ENCODE data around the gene MTMR10. TPM values are rescaled to one million over a fixed set of nuclear protein-coding genes. Genes with fewer than 3 reads are reported as not detected.

MTMR10 gene
- polyA plus RNA-seq, 1 of the 3 experiments (the other 2 are of a cell fraction), result 6.4 TPM

DNA sequence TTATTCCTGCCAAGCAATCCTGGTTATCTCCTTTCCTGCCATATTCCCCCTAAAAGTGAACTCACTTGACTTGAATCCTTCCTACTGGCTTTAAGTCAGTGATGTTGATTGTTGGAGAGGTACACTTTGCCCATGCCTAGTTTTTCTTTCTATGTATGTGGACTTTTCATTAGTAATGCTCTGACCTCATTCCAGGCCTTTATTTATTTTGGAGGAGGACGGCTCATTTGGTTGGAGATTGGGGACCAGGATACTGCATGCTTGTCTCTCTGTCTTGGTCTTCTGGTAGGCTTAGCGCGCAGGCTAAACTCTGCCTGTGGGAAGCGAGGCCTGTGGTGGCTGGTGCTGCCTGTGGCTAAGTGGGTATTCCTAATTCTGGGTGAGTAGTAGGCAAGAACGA lies 29.1 kb upstream of the MTMR10 start:
- Histone ChIP-seq H3K9me3 (no peaks in the 10 kb centered on the region), H3K27me3 (ENCODE audit: insufficient read depth) (no peaks in the 10 kb centered on the region), H3K4me3 (ENCODE audit: low read depth in 2 of 2, low read length in 1 of 2) (no peak overlapping the region), H3K9ac (no peak overlapping the region), H3K4me2 (no peak overlapping the region), H3K4me1 (ENCODE audit: control insufficient read depth in 1 of 2, insufficient read depth in 2 of 2, low read depth in 1 of 2, low read length in 1 of 2) (peaks cover 12 to 22% of the 10 kb centered on the region in 2 experiments; a peak in 2 of 4 replicates), H3K36me3 (replicated peaks in 1 of 2; ENCODE audit: control insufficient read depth in 1 of 2, insufficient read depth in 2 of 2, low read length in 1 of 2) (no peaks in the 10 kb centered on the region), H3F3A (replicated peaks; ENCODE audit: insufficient read depth) (peaks cover 13% of the 10 kb centered on the region), H3K9me2 (no peaks in the 10 kb centered on the region), H3K79me2 (ENCODE audit: insufficient read depth) (no peaks in the 10 kb centered on the region), H4K20me1 (ENCODE audit: insufficient read depth) (no peaks in the 10 kb centered on the region), H3K27ac (ENCODE audit: low read depth in 2 of 2, low read length in 1 of 2) (no peak overlapping the region), H2AFZ (ENCODE audit: low read depth) (no peak overlapping the region)
- DNase-seq, result no peak
- TF ChIP-seq CHD2 (IDR thresholded peaks at IDR 0.05; ENCODE audit: low read length, partially characterized antibody) (no peak), RAD21 (IDR thresholded peaks at IDR 0.05; ENCODE audit: low read length) (no peak), RXRA (IDR thresholded peaks at IDR 0.05; ENCODE audit: borderline replicate concordance, low read depth) (no peak), FOXM1 (IDR thresholded peaks at IDR 0.05; ENCODE audit: low read depth) (no peak), ELF1 (IDR thresholded peaks at IDR 0.05) (no peak), RFX5 (IDR thresholded peaks at IDR 0.05; ENCODE audit: low read length) (no peak), NFIC (IDR thresholded peaks at IDR 0.05; ENCODE audit: borderline replicate concordance) (no peak), GATA2 (CRISPR knock-in tag; IDR thresholded peaks at IDR 0.05) (no peak), TAF1 (IDR thresholded peaks at IDR 0.05; ENCODE audit: borderline replicate concordance, low read depth, low read length) (no peak)
- TF ChIP-seq, protein P1, sequence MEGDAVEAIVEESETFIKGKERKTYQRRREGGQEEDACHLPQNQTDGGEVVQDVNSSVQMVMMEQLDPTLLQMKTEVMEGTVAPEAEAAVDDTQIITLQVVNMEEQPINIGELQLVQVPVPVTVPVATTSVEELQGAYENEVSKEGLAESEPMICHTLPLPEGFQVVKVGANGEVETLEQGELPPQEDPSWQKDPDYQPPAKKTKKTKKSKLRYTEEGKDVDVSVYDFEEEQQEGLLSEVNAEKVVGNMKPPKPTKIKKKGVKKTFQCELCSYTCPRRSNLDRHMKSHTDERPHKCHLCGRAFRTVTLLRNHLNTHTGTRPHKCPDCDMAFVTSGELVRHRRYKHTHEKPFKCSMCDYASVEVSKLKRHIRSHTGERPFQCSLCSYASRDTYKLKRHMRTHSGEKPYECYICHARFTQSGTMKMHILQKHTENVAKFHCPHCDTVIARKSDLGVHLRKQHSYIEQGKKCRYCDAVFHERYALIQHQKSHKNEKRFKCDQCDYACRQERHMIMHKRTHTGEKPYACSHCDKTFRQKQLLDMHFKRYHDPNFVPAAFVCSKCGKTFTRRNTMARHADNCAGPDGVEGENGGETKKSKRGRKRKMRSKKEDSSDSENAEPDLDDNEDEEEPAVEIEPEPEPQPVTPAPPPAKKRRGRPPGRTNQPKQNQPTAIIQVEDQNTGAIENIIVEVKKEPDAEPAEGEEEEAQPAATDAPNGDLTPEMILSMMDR (IDR thresholded peaks at IDR 0.05), result no peak
- TF ChIP-seq, protein P2, sequence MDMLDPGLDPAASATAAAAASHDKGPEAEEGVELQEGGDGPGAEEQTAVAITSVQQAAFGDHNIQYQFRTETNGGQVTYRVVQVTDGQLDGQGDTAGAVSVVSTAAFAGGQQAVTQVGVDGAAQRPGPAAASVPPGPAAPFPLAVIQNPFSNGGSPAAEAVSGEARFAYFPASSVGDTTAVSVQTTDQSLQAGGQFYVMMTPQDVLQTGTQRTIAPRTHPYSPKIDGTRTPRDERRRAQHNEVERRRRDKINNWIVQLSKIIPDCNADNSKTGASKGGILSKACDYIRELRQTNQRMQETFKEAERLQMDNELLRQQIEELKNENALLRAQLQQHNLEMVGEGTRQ (IDR thresholded peaks at IDR 0.05; ENCODE audit: borderline replicate concordance, low read depth, low read length), result no peak
- CTCF ChIA-PET, result no interaction called here
- POLR2A ChIA-PET, result no interaction called here
- 77% methylated on average over 5 of the region's 5 CpGs for WGBS (ENCODE audit: low lambda C conversion rate)

DNA sequence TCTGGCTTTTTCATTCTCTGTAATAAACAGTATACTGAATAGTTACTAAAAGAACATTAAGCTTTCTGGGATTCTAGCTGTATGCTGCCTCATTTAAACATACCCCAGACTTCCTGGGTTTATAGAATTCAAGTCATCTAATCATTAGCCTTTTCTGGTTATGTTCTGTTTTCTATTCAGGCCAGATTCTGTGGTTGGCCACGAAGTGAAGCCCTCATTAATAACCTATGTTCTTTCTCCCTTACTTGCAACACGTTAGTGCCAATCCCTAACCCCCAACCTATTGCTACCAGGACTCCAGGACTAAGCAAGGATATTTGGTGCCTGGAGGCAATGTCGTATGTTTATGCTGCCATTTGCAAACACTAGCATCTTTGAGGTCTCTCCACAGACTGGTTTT lies 28.6 kb upstream of the MTMR10 start:
- Histone ChIP-seq H3K9ac (no peak overlapping the region), H3K36me3 (replicated peaks in 1 of 2; ENCODE audit: control insufficient read depth in 1 of 2, insufficient read depth in 2 of 2, low read length in 1 of 2) (no peaks in the 10 kb centered on the region), H4K20me1 (ENCODE audit: insufficient read depth) (no peaks in the 10 kb centered on the region), H3K4me2 (no peak overlapping the region), H3K9me3 (no peaks in the 10 kb centered on the region), H3K27ac (ENCODE audit: low read depth in 2 of 2, low read length in 1 of 2) (no peak overlapping the region), H3K79me2 (ENCODE audit: insufficient read depth) (no peaks in the 10 kb centered on the region), H3K4me1 (ENCODE audit: control insufficient read depth in 1 of 2, insufficient read depth in 2 of 2, low read depth in 1 of 2, low read length in 1 of 2) (peaks cover 7 to 22% of the 10 kb centered on the region in 2 experiments; a peak in 2 of 4 replicates), H3K9me2 (no peaks in the 10 kb centered on the region), H3F3A (replicated peaks; ENCODE audit: insufficient read depth) (peaks cover 12% of the 10 kb centered on the region), H3K27me3 (ENCODE audit: insufficient read depth) (no peaks in the 10 kb centered on the region), H2AFZ (ENCODE audit: low read depth) (no peak overlapping the region), H3K4me3 (ENCODE audit: low read depth in 2 of 2, low read length in 1 of 2) (no peak overlapping the region)
- WGBS (ENCODE audit: low lambda C conversion rate), result 63% methylated on average over 3 of the region's 3 CpGs
- no peak for DNase-seq
- ChIA-PET CTCF (no interaction called here), POLR2A (no interaction called here)
- TF ChIP-seq NRF1 (IDR thresholded peaks at IDR 0.05; ENCODE audit: low read depth, low read length) (no peak), EZH2phosphoT487 (IDR thresholded peaks at IDR 0.05; ENCODE audit: borderline replicate concordance, low read depth) (no peak), SMC3 (IDR thresholded peaks at IDR 0.05; ENCODE audit: low read depth, low read length) (no peak), MEF2A (IDR thresholded peaks at IDR 0.05; ENCODE audit: borderline replicate concordance, low read depth) (no peak), POLR2AphosphoS5 (IDR thresholded peaks at IDR 0.05; ENCODE audit: low read depth, low read length) (no peak), ELF1 (IDR thresholded peaks at IDR 0.05) (no peak)
- TF ChIP-seq, protein P1 (IDR thresholded peaks at IDR 0.05), result no peak
